G401.6 (cell line): ENCODE results near the gene GTPBP4.
"Not testable (repeated sequence)": the region's sequence is repeated elsewhere in the genome, so short reads cannot be mapped to it uniquely, and the experiment has no call there.

Experiments
- FAIRE-seq: peaks from 2 replicates; lab custom pipeline; 2012; peaks lifted over from hg19 to GRCh38; lab: Jason Lieb, UNC

The GTPBP4 gene

GRCh38 chr10:1025683-1026082 is 37.4 kb downstream of the GTPBP4 start, which contains the start of gene IDI2:
Gene IDI2 (minus strand): TSS chr10:1025859. CDS start chr10:1024723, 1,136 bp downstream.
- FAIRE-seq, result no peak

GRCh38 chr10:1026578-1026977 is 38.3 kb downstream of the GTPBP4 start:
- no peak for FAIRE-seq

GRCh38 chr10:1029838-1030237 is 41.6 kb downstream of the GTPBP4 start:
- no peak for FAIRE-seq

- no peak for FAIRE-seq
Observed at GRCh38 chr10:1033601-1034000, 45.4 kb downstream of the GTPBP4 start.

GRCh38 chr10:1034758-1035157 is 46.5 kb downstream of the GTPBP4 start:
- FAIRE-seq, result no peak

GRCh38 chr10:1035201-1035600 is 47.0 kb downstream of the GTPBP4 start:
- no peak for FAIRE-seq

GRCh38 chr10:1036341-1036791 is 48.1 kb downstream of the GTPBP4 start:
- no peak for FAIRE-seq

GRCh38 chr10:1037098-1037497 is 48.9 kb downstream of the GTPBP4 start:
- no peak for FAIRE-seq

GRCh38 chr10:1038769-1039168 is 50.5 kb downstream of the GTPBP4 start:
- FAIRE-seq, result not testable (repeated sequence)

GRCh38 chr10:1040133-1040532 is 51.9 kb downstream of the GTPBP4 start:
- FAIRE-seq, result no peak

- no peak for FAIRE-seq
Observed at GRCh38 chr10:1041514-1041913, 53.3 kb downstream of the GTPBP4 start.

- no peak for FAIRE-seq
Observed at GRCh38 chr10:1043532-1043995, 55.3 kb downstream of the GTPBP4 start.

- FAIRE-seq, result no peak
Observed at GRCh38 chr10:1044146-1044545, 55.9 kb downstream of the GTPBP4 start.

GRCh38 chr10:1044964-1045363 is 56.7 kb downstream of the GTPBP4 start:
- no peak for FAIRE-seq

- no peak for FAIRE-seq
Observed at GRCh38 chr10:1045415-1045814, 57.2 kb downstream of the GTPBP4 start.

GRCh38 chr10:1047937-1048336 is 59.7 kb downstream of the GTPBP4 start:
- no peak for FAIRE-seq

- FAIRE-seq, result no peak
Observed at GRCh38 chr10:1048349-1048731, 60.1 kb downstream of the GTPBP4 start.

- FAIRE-seq, result peak; percentile 93
Observed at GRCh38 chr10:1048732-1049424, 60.6 kb downstream of the GTPBP4 start, which contains the start of gene IDI1. Gene IDI1 (minus strand): TSS chr10:1049119. CDS start chr10:1049003, 116 bp downstream.

GRCh38 chr10:1049425-1049958 is 61.3 kb downstream of the GTPBP4 start:
- no peak for FAIRE-seq

- no peak for FAIRE-seq
Observed at GRCh38 chr10:1050145-1050544, 61.9 kb downstream of the GTPBP4 start.

GRCh38 chr10:1050554-1050953 is 62.3 kb downstream of the GTPBP4 start:
- FAIRE-seq, result no peak

GRCh38 chr10:1054684-1055083 is 66.5 kb downstream of the GTPBP4 start:
- no peak for FAIRE-seq

- no peak for FAIRE-seq
Observed at GRCh38 chr10:1056326-1057105, 68.3 kb downstream of the GTPBP4 start, which contains the start of gene WDR37. Gene WDR37 (plus strand): TSS chr10:1056385. CDS start chr10:1072156, 15,771 bp downstream.
